ENCODE results near the gene TBC1D22A. TPM values are rescaled to one million over a fixed set of nuclear protein-coding genes. Genes with fewer than 3 reads are reported as not detected.

Gene TBC1D22A
- total and polyA plus RNA-seq, 2 donors (not counting 3 experiments of a cell fraction or from before 2014, with no cell fraction given): 26.1 to 32.4 TPM

DNA sequence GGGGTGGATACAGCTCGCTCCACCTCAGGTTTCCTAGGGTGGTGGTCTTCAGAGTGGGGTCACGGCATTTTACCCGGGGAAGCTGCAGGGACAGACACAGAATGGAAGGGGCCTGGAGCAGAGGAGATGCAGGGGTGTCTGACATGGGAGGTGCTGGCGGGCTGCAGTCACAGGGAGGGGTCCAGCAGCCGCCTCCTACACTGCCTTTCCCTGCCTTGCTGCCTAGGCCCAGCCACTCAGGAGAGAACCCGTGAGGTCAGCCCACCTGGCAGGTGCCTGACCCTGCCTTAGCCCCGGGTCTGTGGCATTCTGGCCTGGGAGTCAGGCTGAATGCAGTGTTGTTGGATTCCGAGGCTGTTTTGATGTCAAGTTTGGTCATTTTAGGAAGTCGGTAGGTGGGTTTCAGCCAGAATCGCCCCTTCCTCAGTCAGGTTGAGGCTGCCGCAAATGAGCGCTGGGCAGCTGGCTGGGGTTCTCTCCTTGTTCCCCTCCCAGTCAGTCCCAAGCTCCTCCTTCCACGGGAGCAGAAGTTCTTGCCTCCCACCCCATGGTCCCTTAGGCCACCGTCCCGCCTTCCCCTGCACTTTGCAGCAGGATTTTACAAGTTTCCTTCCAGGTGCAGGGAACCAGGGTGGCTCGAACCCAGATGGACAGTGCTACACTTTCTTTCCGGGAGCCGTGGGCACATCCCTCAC, 294.5 kb downstream of the TBC1D22A start:
- no peaks in the 10 kb centered on the region for H3K9me3 ChIP-seq (replicated peaks; ENCODE audit: control insufficient read depth, insufficient read depth, low read length)
- H3K9ac ChIP-seq (replicated peaks; ENCODE audit: extremely low read depth, insufficient read depth, low read length): no peak overlapping the region
- BruUV-seq (replicated peaks): no TSS peak
- H2AFZ ChIP-seq (ENCODE audit: low read depth, low read length): no peak overlapping the region
- intact Hi-C loops (cut with micrococcal nuclease) (no loop called here), dilution Hi-C loops (cut with MboI; ENCODE audit: extremely low pct_ligation_motif_present, low sequenced_read_pairs) (no loop called here)
- FAIRE-seq (no peak), DNase-seq (ENCODE audit: low read depth, low spot score) (no peak)
- H3K4me1 ChIP-seq (ENCODE audit: control insufficient read depth, extremely low read depth, insufficient read depth, low read length): peaks cover 3% of the 10 kb centered on the region
- no peak overlapping the region for H3K4me2 ChIP-seq (ENCODE audit: insufficient read depth, low read length)
- no peak overlapping the region for H3K27ac ChIP-seq (ENCODE audit: insufficient read depth, low read depth, low read length)
- no peaks in the 10 kb centered on the region for H3K9me1 ChIP-seq (replicated peaks; ENCODE audit: control insufficient read depth, extremely low read depth, insufficient read depth, low read length)
- no peak overlapping the region for H3K4me3 ChIP-seq (replicated peaks in 1 of 3; ENCODE audit: insufficient read depth in 1 of 3, low read depth in 1 of 3, low read length in 3 of 3)
- peaks cover 0 to 8% of the 10 kb centered on the region in 2 experiments for H3K36me3 ChIP-seq (ENCODE audit: control insufficient read depth in 2 of 2, extremely low read depth in 1 of 2, insufficient read depth in 2 of 2, low read length in 2 of 2)
- no peaks in the 10 kb centered on the region for H3K79me2 ChIP-seq (ENCODE audit: control insufficient read depth, insufficient read depth, low read length)
- no peaks in the 10 kb centered on the region for H4K20me1 ChIP-seq (replicated peaks; ENCODE audit: control insufficient read depth, extremely low read depth, insufficient read depth, low read length)
- TF ChIP-seq, protein P1, sequence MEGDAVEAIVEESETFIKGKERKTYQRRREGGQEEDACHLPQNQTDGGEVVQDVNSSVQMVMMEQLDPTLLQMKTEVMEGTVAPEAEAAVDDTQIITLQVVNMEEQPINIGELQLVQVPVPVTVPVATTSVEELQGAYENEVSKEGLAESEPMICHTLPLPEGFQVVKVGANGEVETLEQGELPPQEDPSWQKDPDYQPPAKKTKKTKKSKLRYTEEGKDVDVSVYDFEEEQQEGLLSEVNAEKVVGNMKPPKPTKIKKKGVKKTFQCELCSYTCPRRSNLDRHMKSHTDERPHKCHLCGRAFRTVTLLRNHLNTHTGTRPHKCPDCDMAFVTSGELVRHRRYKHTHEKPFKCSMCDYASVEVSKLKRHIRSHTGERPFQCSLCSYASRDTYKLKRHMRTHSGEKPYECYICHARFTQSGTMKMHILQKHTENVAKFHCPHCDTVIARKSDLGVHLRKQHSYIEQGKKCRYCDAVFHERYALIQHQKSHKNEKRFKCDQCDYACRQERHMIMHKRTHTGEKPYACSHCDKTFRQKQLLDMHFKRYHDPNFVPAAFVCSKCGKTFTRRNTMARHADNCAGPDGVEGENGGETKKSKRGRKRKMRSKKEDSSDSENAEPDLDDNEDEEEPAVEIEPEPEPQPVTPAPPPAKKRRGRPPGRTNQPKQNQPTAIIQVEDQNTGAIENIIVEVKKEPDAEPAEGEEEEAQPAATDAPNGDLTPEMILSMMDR (IDR thresholded peaks at IDR 0.05; ENCODE audit: extremely low read depth in 1 of 2, insufficient read depth in 1 of 2, low read depth in 1 of 2, low read length in 2 of 2): no peak
- POLR2A ChIA-PET: no interaction called here
- H3K27me3 ChIP-seq (ENCODE audit: control insufficient read depth in 2 of 2, insufficient read depth in 2 of 2, low read length in 2 of 2): no peaks in the 10 kb centered on the region
- CTCF ChIA-PET: no interaction called here

DNA sequence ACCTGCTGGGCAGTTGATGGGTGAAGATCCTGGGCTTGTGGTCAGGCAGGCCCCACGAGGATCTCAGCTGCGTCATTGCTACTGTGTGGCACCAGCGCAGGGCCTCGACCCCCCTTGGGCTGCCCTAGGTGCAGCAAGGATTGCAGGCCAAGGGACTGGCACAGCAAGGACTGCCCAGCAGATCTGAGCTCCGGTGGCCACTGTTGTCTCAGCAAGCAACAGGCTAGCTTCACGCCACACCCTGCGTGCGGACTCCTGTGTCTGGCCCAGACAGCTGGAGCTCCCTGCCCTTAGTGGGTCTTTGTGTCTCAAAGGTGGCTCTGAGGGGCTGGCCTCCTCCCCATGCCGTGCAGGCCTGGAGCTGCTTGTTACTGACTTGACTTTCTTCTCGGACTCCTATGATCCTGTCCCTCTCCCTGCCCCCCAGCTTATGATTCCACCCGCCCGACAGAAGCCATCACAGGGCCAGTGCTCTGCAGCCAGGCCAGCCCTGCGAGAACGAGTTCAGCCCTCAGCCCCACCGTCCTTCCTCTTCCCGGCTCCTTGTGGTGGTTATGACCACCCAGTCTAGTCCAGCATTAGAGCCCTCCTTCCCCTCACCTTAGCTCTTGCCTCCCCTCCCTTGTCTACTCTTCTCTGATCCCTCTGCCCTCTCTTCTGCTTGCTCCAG, 295.6 kb downstream of the TBC1D22A start:
- FAIRE-seq (no peak), DNase-seq (ENCODE audit: low read depth, low spot score) (no peak)
- no peak overlapping the region for H3K27ac ChIP-seq (ENCODE audit: insufficient read depth, low read depth, low read length)
- H3K36me3 ChIP-seq (ENCODE audit: control insufficient read depth in 2 of 2, extremely low read depth in 1 of 2, insufficient read depth in 2 of 2, low read length in 2 of 2): peaks cover 0 to 11% of the 10 kb centered on the region in 2 experiments
- ChIA-PET CTCF (no interaction called here), POLR2A (no interaction called here)
- no peaks in the 10 kb centered on the region for H3K27me3 ChIP-seq (ENCODE audit: control insufficient read depth in 2 of 2, insufficient read depth in 2 of 2, low read length in 2 of 2)
- no TSS peak for BruUV-seq (replicated peaks)
- TF ChIP-seq FOS (IDR thresholded peaks at IDR 0.05; ENCODE audit: borderline replicate concordance, insufficient read depth, low read length): no peak
- TF ChIP-seq MYC (IDR thresholded peaks at IDR 0.05; ENCODE audit: low read depth, low read length): no peak
- TF ChIP-seq EZH2 (IDR thresholded peaks at IDR 0.05; ENCODE audit: borderline replicate concordance, low read depth, low read length, severe bottlenecking): no peak
- no peaks in the 10 kb centered on the region for H4K20me1 ChIP-seq (replicated peaks; ENCODE audit: control insufficient read depth, extremely low read depth, insufficient read depth, low read length)
- no peak overlapping the region for H2AFZ ChIP-seq (ENCODE audit: low read depth, low read length)
- dilution Hi-C loops (cut with MboI; ENCODE audit: extremely low pct_ligation_motif_present, low sequenced_read_pairs) (no loop called here), intact Hi-C loops (cut with micrococcal nuclease) (no loop called here)
- peaks cover 3% of the 10 kb centered on the region for H3K4me1 ChIP-seq (ENCODE audit: control insufficient read depth, extremely low read depth, insufficient read depth, low read length)
- no peak overlapping the region for H3K4me2 ChIP-seq (ENCODE audit: insufficient read depth, low read length)
- no peaks in the 10 kb centered on the region for H3K9me1 ChIP-seq (replicated peaks; ENCODE audit: control insufficient read depth, extremely low read depth, insufficient read depth, low read length)
- no peaks in the 10 kb centered on the region for H3K79me2 ChIP-seq (ENCODE audit: control insufficient read depth, insufficient read depth, low read length)
- no peak overlapping the region for H3K9ac ChIP-seq (replicated peaks; ENCODE audit: extremely low read depth, insufficient read depth, low read length)
- H3K9me3 ChIP-seq (replicated peaks; ENCODE audit: control insufficient read depth, insufficient read depth, low read length): no peaks in the 10 kb centered on the region
- H3K4me3 ChIP-seq (replicated peaks in 1 of 3; ENCODE audit: insufficient read depth in 1 of 3, low read depth in 1 of 3, low read length in 3 of 3): no peak overlapping the region
